ENCODE data around the gene EGFR.

EGFR gene

GRCh38 chr7:55018361-55019190, at the start of gene EGFR:
EGFR (plus strand) TSS chr7:55019017; CDS start chr7:55019278, 261 bp downstream.
- no peak for TF ChIP-seq CTCF (IDR thresholded peaks at IDR 0.05)

- TF ChIP-seq CTCF (IDR thresholded peaks at IDR 0.05) = no peak
Measured at GRCh38 chr7:54969208-54969967, 49.4 kb upstream of the EGFR start.

- TF ChIP-seq CTCF (IDR thresholded peaks at IDR 0.05) = no peak
Measured at GRCh38 chr7:54972733-54973294, 46.0 kb upstream of the EGFR start.

GRCh38 chr7:54978364-54979116, 40.3 kb upstream of the EGFR start:
- TF ChIP-seq CTCF (IDR thresholded peaks at IDR 0.05) = no peak

- TF ChIP-seq CTCF (IDR thresholded peaks at IDR 0.05) = no peak
Measured at GRCh38 chr7:54980521-54980920, 38.3 kb upstream of the EGFR start.

- no peak for TF ChIP-seq CTCF (IDR thresholded peaks at IDR 0.05)
Measured at GRCh38 chr7:54981913-54982312, 36.9 kb upstream of the EGFR start.
